NAMALWA (cell line): ENCODE measurements around the gene POLE.

Experiments
- DNase-seq: peaks from one replicate; pipeline ENCODE4 v3.0.0-alpha.2; 2015; ENCODE audit warnings: low spot score

The POLE gene

DNA sequence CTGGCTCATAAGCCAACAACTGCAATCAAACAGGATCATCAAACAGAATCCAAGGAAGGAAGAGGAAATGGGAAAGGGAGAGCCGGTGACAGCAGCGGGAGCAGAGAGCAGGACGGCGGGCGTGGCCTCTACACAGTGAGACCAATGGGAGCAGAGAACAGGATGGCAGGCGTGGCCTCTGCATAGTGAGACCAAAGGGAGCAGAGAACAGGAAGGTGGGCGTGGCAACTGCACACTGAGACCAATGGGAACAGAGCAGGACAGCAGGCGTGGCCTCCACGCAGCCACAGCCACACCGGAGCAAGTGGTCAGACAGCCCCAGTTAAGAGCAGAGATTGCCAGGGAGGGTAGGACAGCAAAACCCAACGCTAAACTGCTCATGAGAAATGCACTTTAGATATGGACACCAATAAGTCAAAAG lies 93.2 kb downstream of the POLE start:
- DNase-seq, result peak; percentile 96

GRCh38 chr12:132593521-132593920 lies 93.6 kb downstream of the POLE start:
- no peak for DNase-seq

- no peak for DNase-seq
These were observed 94.1 kb downstream of the POLE start for GRCh38 chr12:132593071-132593470.

- DNase-seq, result no peak
These were observed 94.7 kb downstream of the POLE start for GRCh38 chr12:132592282-132592970.

GRCh38 chr12:132591107-132591935 lies 95.8 kb downstream of the POLE start:
- DNase-seq, result no peak

DNA sequence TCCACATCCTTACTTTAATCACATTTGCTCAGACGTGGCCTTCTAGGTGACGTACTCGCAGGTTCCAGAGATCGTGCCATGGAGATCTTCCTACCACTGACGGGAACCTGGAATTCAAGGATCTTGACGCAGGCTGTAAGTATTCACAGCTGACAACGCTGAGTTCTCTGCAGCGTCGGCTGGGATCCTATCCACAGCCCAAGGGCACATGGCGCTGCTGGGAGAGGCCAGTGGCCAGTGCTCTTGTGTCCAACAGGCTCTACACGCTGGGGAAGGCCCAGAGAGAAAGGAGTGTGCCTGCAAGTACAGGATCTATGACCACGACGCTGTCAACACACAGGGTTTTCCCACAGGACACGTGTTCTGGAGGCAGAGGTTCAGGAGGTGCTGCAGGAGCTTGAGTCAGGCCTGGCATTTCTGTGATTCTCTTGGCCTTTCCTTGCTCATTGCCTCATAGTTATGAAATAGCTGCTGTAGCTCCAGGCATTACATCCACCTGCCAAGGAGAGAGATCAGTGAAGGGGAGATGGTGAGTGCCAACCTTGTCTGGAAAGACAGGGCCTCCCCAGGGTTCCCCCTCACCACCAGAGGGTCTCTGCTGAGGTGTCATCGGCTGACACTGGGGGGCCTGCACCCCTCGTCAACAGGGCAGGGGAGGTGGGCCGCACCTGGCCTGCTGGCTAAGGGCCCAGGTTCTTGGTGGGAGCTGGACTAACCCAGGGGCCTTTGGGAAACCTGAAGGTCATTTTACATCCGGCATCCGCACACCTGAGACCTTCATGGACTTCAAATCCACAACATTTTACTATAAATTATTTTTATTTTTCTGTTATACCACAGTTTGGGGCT lies 98.1 kb downstream of the POLE start:
- DNase-seq, result no peak

DNA sequence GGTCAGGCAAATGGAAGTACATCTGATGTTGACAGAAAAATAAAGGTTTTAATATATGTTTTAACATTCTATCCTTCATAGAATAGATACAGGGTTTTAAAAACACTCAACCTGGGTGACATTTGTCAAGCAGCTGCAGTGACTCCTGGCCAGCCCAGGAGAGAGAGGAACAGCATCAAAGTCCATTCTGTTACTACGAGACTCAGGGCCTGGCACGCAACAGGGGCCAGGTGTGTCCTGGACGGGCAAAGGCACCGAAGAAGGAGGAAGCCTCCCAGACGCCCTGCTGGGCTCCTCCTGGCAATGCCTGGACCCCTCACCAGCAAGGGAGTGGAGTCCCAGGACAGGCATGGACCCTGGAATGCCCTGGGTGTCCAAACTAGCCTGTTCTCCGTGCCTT lies 98.8 kb downstream of the POLE start:
- no peak for DNase-seq

DNA sequence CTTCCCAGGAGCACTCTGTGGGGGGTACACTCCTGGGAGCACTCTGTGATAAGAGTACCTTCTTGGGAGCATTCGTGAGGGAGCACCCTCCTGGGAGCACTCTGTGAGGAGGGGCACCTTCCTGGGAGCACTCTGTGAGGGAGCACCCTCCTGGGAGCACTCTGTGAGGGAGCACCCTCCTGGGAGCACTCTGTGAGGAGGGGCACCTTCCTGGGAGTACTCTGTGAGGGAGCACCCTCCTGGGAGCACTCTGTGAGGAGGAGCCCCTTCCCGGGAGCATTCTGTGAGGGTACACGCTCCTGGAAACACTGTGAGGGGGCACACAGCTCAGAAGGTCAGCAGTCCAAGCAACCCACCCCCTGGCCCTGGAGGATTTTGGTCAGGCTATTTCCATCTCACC lies 99.4 kb downstream of the POLE start:
- DNase-seq, result no peak

DNA sequence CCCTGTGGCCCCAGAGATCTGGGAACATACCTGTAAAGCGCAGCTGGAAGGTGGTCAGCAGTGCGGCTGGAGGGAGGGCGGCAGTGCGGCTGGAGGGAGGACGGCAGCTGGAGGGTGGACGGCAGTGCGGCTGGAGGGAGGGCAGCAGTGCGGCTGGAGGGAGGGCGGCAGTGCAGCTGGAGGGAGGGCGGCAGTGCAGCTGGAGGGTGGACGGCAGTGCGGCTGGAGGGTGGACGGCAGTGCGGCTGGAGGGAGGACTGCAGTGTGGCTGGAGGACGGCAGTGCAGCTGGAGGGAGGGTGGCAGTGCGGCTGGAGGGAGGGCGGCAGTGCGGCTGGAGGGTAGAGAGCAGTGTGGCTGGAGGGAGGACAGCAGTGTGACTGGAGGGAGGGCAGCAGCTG lies 100.2 kb downstream of the POLE start:
- DNase-seq, result no peak

DNA sequence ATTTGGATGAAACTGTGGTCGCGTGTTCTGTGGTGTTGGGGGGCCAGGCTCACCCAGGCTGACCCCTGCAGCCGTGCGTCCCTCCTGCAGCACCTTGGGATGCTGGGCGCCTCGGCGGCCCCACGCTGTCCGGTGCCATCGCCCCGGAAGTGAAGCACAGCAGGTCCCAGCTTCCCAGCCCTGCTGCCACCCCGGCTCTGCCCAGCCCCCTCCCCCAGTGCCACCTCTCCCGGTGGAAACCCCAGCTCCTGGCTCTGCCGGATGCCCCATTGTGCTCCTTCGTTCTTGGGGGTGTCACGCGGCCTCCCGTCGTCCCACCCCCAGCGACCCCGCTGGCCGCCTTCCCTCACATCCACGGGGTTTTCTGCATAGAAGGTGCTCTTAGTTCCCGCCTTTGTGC lies 102.0 kb downstream of the POLE start:
- DNase-seq, result no peak

DNA sequence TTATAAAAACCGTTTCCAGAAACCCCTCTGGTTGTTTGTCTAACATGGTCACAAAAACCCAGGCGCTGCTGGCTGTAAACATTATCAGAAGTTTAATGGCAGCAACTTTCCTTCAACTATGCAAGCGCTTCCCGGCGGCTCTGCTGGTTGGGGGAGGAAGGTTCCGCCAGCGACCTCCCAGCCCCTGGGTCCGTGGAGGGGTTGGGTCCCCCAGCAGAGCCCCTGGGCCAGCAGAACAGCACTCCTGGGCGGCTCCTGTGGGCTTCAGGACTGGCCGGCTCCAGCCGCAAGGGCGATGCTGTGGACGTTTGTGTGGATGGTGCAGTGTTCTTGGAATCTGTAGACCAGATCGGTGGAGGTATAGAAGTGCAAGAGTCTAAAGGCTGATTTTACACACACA lies 102.7 kb downstream of the POLE start:
- DNase-seq, result no peak

GRCh38 chr12:132583736-132584135 lies 103.4 kb downstream of the POLE start:
- no peak for DNase-seq

GRCh38 chr12:132583411-132583710 lies 103.8 kb downstream of the POLE start:
- no peak for DNase-seq

GRCh38 chr12:132582582-132583410 lies 104.3 kb downstream of the POLE start:
- DNase-seq, result no peak

- no peak for DNase-seq
These were observed 105.1 kb downstream of the POLE start for GRCh38 chr12:132582058-132582420.

DNA sequence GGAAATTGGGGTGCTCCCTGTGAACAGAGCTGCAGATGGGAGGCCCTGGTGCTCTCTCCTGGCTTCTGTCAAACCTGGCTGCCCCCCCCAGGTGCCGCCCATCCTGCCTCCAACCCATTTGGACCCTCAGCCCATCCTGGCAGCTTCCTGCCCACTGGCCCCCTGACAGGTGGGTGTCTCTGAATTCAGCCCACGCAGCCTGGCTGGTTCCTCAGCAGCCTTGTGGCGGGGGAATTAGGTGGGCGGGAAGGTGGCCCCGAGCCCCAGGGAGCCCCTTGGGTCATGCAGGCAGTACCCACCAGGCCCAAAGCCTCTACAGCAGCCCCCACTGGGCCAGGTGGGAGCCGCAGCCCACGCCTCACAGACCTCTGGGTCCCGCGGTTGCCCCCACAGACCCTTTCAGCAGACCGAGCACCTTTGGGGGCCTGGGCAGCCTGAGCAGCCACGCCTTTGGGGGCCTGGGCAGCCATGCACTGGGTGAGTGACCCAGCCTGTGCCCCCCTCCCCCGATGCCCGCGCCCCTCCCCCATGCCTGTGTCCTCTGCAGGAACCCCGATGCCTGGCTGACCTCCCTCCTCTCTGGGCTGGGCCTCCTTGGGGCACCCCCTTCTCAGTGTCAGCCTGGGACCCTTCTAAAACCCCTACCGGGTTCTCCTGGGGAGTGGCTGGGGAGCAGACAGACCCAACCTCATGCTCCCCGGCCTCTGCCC lies 105.6 kb downstream of the POLE start:
- DNase-seq, result no peak

- DNase-seq, result no peak
These were observed 106.3 kb downstream of the POLE start for GRCh38 chr12:132580701-132581292.

DNA sequence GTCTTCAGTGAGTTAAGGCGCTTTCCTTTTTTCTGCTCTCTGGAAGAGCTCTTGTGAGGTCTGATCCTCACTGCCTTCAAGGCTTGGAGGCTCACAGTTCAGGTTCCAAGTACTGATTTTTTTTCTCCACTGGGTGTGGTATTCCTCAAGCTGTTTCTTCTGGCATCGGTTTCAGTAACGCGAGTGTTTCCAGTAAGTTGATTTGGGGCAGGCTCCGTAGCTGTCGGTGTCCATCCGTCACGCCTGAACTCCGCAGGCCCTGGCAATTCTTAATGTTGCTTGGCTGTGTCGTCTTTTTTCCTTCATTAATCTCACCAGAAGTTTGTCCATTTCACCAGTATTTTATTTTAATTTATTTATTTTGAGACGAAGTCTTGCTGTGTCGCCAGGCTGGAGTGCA lies 107.4 kb downstream of the POLE start:
- DNase-seq, result no peak

GRCh38 chr12:132578826-132579225 lies 108.3 kb downstream of the POLE start:
- DNase-seq, result no peak

GRCh38 chr12:132578118-132578517 lies 109.0 kb downstream of the POLE start:
- no peak for DNase-seq
